Thoracic aorta endothelial cell (primary cell): ENCODE results near the gene RANBP1. TPM values are rescaled to one million over a fixed set of nuclear protein-coding genes. Genes with fewer than 3 reads are reported as not detected.

ENCODE experiments used
- small RNA-seq: library from RNA; depleted of rRNA; stranded (forward); fragments of <200 nt; gene quantifications from one replicate; pipeline ENCODE3, GENCODE V24; 2012
- total RNA-seq: library from RNA; depleted of rRNA; stranded (reverse); fragments of >200 nt; gene quantifications from 2 replicates; pipeline ENCODE4 v1.2.3, GENCODE V29; 2012

The RANBP1 gene
- 358 and 382 TPM in 2 replicates for total RNA-seq

GRCh38 chr22:20115691-20116375 is at the start of gene RANBP1:
Gene RANBP1 (plus strand): TSS chr22:20116104. CDS start chr22:20116185, 81 bp downstream.

GRCh38 chr22:20079745-20080444 is 36.0 kb upstream of the RANBP1 start, which contains the start of gene DGCR8:
Gene DGCR8 (plus strand): TSS chr22:20080241. CDS start chr22:20085964, 5,723 bp downstream.

GRCh38 chr22:20116951-20117632 is 1.2 kb downstream of the RANBP1 start, which contains the start of gene TRMT2A:
Gene TRMT2A (minus strand): TSS chr22:20117226. CDS start chr22:20116906, 320 bp downstream.

GRCh38 chr22:20131597-20131858 is 15.6 kb downstream of the RANBP1 start, which contains the start of gene ZDHHC8:
Gene ZDHHC8 (plus strand): TSS chr22:20131804. CDS start chr22:20131948, 144 bp downstream.

GRCh38 chr22:20150381-20151275 is 34.7 kb downstream of the RANBP1 start, which contains the start of gene CCDC188:
Gene CCDC188 (minus strand): TSS chr22:20151055. CDS start chr22:20150986, 69 bp downstream.

Small RNAs within 50 kb of the gene (small RNA-seq; reads per million reads assigned to genes)
- gene MIR6816, result not detected
- gene RF00017, result not detected
- gene RF00599, result not detected

Other genes with a start within 250 kb of the RANBP1 start
- 122 and 155 TPM in 2 replicates for gene COMT, start 174.3 kb upstream of the RANBP1 start, total RNA-seq
- gene TXNRD2, start 174.3 kb upstream of the RANBP1 start, total RNA-seq, result 44.1 and 67.6 TPM in 2 replicates
- gene ARVCF, start 99.3 kb upstream of the RANBP1 start, total RNA-seq, result 40.2 and 44.3 TPM in 2 replicates
- 32.3 and 35.0 TPM in 2 replicates for gene TANGO2, start 95.0 kb upstream of the RANBP1 start, total RNA-seq
- gene DGCR8, start 35.9 kb upstream of the RANBP1 start, total RNA-seq, result 36.3 and 44.8 TPM in 2 replicates
- gene TRMT2A, start 1.1 kb downstream of the RANBP1 start, total RNA-seq, result 33.4 and 38.6 TPM in 2 replicates
- gene ZDHHC8, start 15.7 kb downstream of the RANBP1 start, total RNA-seq, result 29.4 and 32.4 TPM in 2 replicates
- 6.9 and 7.0 TPM in 2 replicates for gene CCDC188, start 35.0 kb downstream of the RANBP1 start, total RNA-seq
- gene RTN4R, start 152.2 kb downstream of the RANBP1 start, total RNA-seq, result 0.27 and 1.1 TPM in 2 replicates
- 33.4 and 34.7 TPM in 2 replicates for gene DGCR6L, start 204.0 kb downstream of the RANBP1 start, total RNA-seq